NCI-H82 treated with DMSO at 0.1 percent for 48 hours (cell line): ENCODE results near the gene TMEM250.
A peak's percentile ranks its signal among the peaks of the same experiment; 100 is the strongest.
"Not testable (repeated sequence)": the region's sequence is repeated elsewhere in the genome, so short reads cannot be mapped to it uniquely, and the experiment has no call there.

Experiments
- DNase-seq: peaks from one replicate; lab custom pipeline; 2025; ENCODE audit not compliant: unreplicated experiment; lab: John Stamatoyannopoulos, UW

The TMEM250 gene, protein sequence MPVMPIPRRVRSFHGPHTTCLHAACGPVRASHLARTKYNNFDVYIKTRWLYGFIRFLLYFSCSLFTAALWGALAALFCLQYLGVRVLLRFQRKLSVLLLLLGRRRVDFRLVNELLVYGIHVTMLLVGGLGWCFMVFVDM

DNA sequence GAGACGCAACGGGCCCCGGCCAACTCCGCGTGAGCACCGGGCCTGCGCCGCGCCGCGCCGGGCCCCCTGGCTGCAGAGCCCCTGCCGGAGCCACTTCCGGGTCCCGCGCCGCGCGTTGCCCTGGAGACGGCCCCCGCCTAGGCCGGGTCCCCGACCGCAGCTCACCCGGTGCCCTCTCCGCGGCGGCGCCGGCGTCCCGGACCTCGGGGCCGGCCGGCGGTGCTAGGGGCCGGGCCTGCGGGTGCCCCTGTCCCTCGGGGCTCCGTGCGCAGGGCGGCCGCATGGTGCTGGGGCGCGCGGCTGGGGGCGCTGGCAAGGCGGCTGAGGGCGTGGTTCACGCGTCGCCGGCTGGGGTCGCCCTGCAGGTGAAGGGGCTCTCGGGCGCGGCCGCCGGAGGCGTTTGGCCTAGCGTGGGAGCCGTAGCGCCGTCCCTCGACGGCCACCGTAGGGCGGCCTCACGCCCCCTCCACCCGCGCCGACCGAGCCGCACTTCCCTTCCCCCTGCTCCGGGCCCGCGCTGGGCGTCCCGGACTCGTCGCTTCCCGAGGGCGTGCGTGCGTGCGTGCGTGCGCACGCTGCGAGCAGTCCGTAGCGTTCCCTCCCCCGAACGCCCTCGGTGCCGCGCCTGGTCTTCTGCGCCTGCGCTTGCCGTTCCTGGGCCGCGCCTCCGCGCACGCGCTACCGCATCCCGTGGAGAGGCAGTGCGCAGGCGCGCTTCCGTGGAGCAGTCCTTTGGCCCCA, at the start of gene TMEM250:
TSS of gene TMEM250 (minus strand) at position 556 of the 741 bp plus-strand sequence. CDS start 1,975 bp downstream, outside the sequence.
- DNase-seq = peak; percentile 74

DNA sequence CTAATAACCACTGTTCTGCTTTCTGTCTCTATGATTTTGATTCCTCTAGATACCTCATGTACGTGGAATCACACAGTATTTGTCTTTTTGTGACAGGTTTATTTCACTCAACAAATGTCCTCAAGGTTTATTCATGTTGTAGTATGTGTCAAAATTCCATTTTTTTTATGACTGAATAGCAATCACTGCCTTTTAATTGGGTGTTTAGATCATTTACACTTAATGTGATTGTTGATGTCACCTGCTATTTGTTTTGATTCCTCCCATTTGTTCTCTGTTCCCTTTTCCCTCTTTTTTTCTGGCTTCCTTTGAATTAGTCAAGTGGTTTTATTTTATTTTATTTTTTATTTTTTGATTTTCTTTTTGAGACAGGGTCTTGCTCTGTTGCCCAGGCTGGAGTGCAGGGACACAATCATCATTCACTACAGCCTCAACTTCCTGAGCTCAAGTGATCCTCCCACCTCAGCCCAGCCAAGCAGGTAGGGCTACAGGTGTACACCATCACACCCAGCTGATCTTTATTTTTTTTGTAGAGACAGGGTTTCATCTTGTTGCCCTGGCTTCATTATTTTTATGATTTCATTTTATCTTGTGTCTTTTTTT, 44.7 kb upstream of the TMEM250 start:
- DNase-seq = no peak

DNA sequence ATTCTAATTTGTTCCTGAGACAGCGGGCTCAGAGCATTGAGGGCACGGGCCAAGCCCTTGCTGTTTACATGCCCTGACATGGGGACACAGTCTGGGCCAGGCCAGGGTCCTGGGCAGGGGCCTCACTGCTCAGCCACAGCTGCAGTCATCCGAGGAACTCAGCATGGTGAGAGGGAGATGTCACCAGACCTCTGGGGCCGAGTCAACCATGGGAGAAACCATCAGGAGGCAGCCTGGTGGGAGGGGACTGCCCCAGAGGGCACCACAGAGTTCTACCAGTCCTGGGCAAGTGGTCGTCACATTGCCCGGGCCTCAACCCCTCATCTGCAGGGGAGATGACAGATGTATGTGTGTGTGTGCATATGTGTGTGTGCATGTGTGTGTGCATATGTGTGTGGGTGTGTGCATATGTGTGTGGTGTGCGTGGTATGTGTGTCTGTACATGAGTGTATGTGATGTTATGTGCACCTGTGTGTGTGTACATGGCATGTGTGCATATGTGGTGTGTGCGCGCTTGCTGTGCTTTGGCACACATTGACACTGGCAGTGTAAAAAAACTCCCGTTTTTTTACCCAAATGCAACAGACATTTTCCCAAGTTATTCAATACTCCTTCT, 42.4 kb upstream of the TMEM250 start:
- no peak for DNase-seq

DNA sequence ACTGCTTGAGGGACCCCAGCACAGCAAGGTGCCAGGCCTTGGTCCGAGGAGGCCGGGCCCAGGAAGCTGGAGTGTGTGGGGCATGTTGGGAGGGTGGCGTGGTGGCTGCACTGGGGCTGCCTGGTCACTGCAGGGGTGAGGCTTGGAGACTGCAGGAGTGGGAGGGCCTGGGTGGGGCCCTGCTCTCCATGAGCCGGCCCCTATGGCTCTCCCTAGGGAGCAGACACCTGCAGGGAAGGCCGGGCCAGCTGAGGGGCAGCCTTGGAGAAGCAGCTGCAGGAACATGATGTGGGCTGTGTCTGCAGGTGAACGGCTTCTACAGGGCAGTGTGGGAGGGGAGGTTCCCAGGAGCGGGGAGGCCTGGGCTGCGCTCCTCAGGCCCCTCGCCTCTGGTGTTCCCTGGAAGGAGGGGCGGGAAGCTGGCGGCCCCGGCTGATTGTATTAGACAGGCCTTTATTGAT, 41.7 kb upstream of the TMEM250 start:
- DNase-seq = no peak

DNA sequence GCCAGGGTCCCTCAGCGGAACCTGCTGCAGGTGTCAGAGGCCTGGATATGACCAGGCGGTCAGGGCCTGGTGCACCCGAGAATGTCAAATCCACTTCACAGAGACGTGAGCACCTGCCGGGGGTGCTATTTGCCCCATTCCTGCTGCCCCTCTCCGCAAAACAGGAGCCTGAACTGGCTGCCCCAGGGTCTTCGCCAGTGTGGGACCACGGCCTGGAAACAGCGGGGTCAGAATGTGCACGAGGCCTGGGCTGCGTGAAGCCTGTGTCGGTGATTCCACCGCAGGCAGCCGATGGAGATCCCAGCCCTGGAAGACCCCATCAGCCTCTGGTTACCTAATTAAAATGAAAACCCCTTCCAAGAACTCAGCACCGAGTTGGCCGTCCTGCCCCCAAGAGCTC, 41.2 kb upstream of the TMEM250 start:
- no peak for DNase-seq

DNA sequence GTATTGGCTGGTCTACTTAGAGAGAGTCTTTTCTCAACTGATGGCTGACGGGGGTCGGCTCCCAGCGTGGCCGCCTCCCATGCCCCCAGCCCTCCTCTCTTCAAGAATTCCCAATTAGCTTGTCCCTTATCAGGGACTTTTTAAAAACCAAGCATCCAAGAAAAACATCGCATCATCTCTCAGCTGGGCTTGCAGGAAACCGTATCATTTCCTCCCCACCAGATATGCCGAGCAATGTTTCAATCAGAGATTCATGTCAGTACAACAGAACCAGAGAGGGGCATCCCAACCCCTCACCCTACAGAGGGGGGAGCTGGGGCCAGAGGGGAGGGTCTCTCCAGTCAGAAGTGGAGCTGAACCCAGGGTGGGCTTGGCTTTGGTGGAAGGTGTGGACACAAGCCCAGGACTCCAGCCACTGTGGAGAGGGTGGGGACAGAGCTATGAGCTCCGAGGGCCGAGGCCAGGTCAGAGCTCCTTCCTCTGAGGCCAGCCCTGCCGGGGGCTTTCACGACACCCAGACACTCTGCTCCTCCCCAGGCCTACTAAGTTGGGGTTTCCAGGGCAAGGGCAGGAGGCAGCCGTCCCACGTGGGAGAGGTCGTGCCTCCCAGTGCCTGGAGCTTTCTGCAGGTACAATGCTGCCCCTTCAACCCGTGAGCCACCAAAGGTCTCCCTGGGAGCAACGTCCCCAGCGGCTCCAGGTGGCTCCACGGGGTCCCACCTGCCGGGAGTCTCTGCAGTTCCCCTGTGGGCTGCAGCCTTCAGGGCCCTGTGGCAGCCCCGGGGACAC, 39.0 kb upstream of the TMEM250 start:
- no peak for DNase-seq

DNA sequence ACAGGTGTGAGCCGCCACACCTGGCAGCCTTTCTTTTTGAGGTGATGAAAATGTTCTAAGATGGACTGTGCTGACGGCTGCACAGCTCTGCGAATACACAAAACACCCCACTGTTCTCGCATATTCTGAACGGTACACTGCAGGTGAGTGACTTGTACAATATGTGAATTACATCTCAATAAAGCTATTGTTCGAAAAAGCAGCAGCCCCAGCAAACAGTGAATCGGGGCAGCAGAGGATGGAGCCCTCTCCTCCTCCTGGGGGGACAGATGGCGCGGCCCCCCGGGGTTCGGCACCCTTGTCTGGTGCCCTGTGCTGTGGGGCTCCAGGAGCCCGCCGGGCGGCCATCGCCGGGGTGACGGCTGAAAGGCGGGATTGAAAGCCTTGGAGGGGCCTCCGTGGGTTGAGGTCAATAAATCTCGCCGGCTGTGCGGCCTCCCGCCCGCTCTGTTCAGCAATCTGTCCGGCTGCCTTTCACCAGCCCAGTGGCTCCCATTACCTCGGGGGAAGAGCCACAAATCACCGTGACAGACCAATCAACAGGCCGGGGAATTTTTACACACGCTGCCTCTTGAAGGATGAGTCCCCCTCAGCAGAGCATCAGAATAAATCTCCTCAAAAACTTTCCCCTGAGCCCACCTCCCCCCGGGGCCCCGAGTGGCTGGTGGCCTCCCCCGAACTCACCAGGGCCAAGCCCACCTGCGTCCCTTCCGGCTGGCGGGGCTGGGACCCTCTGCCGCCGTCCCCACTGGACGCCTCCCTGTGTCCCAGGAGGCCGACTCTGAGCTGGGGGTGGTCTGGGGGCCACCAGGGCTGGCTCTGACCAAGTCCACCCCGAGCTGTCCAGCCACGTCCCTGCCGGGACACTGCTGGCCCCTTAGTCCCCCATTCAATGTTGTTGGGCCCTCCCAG, 37.8 kb upstream of the TMEM250 start:
- no peak for DNase-seq

DNA sequence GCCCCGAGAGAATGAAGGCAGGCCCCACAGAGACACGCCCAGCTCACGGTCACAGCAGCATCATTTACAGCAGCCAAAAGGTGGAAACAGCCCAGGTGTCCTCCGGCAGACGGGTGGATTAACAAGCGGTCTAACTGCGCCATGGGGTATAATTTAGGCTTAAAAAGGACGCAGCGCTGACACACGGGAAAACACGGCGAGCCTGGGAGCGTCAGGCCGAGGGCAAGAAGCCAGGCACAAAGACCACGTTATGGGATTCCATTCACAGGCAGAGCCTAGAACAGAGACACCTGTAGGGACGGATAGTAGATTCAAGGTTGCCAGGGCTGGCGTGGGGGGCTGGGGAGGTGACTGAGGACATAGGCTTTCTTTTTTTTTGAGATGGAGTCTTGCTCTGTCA, 36.9 kb upstream of the TMEM250 start:
- no peak for DNase-seq

DNA sequence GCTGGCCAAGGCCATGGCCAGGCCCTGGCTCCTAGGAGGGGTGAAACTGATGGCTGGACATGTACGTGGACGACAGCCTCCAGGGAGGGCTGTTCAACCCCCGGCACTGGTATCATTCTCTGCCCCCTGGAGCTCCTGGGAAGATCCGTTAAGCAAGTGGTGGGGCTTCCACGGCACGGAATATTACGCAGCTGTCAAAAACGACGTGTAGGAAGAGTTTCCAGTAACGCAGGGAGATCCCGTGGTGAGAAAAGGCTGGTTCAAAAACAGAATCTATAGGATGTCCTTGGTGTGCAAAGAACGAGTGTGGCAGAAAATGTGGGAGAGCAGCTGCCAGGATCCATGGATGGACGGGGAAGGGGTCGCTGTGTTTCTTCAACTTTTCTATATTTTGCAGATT, 36.3 kb upstream of the TMEM250 start:
- no peak for DNase-seq

DNA sequence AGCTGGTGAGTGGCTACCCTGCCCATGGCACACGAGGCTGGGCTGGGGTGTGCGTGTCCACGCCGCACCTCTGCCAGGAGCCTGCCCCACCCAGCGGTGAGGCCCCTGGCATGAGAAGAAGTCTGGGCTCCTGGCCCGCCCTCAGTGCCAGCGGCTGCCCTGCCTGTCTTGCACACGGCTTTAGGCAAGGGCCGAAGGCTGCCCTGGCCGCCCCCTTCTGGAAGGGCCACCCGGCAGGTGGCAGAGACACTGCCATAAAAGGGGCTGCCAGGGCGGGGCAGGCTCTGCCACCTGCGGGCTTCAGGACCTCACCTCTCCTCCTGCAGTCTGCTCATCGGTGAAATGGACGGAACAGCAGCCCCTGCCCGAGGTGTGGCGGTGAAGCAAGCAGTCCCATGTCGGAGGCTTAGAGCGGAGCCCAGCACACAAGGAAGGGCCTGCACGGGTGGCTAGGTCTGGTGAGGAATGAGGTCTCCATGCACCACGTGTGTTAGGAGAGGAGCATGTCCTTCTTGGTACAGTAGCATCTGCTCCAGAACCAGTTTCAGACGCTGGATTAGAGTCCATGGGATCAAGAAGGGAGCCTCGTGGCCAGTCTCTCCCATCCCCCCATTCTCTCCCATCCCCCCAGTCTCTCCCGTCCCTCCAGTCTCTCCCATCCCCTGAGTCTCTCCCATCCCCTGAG, 34.8 kb upstream of the TMEM250 start:
- no peak for DNase-seq

DNA sequence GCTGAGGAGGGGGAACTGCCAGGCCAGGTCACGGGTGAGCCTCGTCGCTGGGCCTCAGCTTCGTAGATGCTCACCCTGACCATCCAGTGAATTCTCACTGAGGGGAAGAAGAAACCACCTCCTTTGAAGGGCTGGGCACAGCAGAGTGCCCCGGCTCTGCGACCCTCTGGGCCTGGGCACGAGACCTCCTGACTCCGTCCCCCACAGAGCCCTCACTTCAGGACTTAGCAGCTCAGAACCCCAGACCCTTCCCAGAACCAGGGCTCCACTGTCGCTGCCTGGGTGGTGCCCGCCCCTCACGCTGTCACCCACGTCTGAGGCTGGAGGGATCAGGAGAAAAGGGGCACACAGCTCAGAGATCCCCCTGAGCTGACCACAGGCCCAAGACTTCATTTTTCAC, 34.3 kb upstream of the TMEM250 start:
- DNase-seq = no peak

DNA sequence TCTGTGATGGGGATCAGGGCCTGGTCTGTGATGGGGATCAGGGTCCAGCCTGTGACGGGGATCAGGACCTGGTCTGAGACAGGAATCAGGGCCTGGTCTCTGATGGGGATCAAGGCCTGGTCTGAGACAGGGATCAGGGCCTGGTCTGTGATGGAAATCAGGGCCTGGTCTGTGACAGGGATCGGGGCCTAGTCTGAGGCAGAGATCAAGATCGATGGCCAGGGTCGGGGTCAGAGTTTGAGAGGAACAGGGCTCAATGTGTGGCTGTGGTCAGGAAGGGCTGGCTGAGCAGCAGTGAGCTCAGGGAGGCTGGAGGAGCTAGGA, 33.8 kb upstream of the TMEM250 start:
- no peak for DNase-seq

DNA sequence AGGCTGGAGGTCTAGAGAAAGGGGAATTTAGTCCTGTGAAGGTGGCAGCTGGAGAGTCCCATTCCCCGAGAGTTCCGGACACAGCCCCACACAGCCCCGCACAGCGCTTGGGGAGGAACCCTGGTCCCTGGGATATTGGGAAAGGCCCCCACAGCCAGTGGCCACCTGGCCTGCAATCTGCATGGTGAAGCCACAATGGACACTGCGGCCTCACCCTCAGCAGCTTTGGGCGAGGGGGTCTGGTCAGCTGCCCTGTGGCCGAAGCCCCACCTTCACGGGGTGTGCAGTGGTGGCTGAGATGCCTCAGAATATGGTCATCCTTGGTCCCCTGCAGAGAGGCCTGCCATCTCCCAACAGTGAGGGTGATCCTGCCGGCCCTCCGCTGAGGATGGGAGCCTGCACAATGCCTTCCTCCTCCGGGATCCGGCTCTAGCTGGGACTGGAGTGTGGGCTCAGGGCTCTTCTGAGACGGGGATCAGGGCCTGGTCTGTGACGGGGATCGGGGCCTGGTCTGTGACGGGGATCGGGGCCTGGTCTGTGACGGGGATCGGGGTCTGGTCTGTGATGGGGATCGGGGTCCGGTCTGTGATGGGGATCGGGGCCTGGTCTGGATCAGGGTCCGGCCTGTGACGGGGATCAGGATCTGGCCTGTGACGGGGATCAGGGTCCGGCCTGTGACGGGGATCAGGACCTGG, 33.3 kb upstream of the TMEM250 start:
- no peak for DNase-seq

DNA sequence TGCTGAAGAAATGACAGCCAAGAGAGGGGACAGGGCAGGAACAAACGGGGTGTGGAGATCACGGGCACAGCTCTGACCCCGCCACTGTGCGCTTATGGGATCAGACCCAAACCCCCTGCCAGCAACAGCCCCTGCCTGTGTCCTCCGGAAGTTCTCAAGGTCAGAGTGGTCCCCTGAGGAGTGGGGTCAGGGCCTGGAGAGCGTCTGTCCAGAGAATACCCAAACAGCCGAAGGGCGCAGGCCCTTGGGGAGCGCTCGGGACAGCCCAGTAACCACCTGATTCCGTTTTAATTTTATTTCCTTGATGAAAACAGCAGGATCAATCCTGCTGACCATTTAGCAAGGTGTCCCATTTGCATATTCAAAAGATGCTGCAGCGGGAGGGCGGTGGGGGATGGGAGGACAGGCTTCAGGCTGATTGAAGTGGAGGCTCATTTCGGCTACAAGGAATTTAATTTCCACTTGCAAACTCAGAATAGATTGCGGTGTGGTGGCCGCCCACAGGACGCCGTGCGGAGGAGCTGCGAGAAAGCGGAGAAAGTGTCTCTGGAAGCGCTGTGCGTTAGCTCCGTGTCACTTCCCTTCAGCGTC, 32.6 kb upstream of the TMEM250 start:
- DNase-seq = no peak

DNA sequence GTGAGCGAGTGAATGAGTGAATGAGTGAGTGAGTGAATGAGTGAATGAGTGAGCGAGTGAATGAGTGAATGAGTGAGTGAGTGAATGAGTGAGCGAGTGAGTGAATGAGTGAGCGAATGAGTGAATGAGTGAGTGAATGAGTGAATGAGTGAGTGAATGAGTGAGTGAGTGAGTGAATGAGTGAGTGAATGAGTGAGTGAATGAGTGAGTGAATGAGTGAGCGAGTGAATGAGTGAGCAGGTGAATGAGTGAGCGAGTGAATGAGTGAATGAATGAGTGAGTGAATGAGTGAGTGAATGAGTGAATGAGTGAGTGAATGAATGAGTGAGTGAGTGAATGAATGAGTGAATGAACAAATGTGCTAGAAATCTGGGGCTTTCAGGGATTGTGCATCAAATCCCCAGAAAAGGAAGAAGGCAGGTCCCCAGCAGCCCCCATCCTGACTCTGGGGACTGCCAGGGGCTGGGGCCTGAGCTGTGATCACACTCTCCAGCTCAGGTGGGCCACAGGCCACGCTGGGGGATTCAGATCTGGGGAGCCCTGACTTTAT, 32.1 kb upstream of the TMEM250 start:
- not testable (repeated sequence) for DNase-seq

DNA sequence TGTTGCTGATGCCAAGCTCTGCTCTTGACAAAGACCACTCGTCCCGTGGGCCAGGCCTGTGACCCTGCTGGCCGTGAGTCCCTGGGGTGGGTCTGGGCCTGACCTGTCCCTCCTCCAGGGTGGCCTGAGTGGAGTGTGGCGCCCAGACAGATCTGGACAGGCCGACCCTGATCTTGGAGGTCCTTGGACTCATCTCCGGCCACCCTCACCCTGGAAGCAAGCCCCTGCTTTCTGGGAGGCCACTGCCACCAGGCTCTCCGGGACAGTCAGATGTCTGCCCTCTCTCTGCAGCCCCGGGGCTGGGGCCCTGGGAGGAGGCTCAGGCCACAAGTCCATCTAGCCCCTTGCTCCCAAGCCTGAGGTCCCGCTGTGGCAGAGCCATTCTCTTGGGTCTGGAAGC, 31.2 kb upstream of the TMEM250 start:
- DNase-seq = no peak

DNA sequence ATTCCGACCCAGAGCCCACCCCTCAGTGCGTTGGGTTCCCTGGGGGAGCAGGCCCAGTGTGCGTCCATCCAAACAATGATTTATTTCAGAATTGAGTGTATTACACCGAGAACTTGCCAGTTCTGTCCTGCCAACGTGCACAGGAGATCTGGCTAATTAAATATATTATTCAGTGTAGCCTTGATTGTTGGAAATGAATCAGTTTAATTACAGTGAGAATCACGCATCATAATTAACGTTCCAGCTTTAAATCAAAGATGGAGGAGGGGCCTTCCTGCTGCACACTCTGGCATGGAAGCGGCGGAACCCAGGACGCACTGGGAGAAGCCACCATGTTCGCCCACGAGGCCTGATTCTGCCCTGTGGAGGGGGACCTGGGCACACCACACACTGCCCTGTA, 30.7 kb upstream of the TMEM250 start:
- no peak for DNase-seq

DNA sequence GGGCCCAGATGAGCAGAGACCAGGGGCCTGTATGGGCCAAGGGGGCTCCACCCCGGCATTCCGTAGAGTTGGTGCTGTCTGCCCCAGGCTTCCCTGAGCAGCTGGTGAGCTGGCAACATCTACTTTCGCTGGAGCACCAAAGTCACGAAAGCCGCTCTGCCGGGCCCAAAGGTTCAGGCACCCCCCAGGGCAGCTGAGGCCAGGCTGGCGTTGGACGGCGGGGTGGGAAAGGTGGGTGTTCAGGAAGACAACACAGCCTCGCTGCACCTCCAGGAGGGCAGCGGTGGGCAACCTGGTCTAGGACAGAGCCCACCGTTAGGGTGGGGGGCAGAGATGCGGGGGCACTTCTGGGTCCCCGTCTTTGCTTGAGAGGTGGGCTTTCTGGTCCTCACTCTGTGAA, 30.1 kb upstream of the TMEM250 start:
- no peak for DNase-seq
